BLaER1 treated with 17β-estradiol and CSF1 and Interleukin-3, amounts not matched to agents 10 nM and 100 nM (cell line): ENCODE data around the gene CDC42BPA.

Experiments used
- H3K27ac ChIP-seq, 11 experiments: shearing (Covaris generic); formaldehyde crosslinking; 2 replicates each; pipeline ENCODE4 v1.8.1; 2022
- H3K27me3 ChIP-seq, 11 experiments: shearing (Covaris generic); formaldehyde crosslinking; 2 replicates each; pipeline ENCODE4 v1.8.1; 2022
- H3K36me3 ChIP-seq, 11 experiments: shearing (Covaris generic); formaldehyde crosslinking; 2 replicates each; pipeline ENCODE4 v1.8.1; 2022
- H3K4me1 ChIP-seq, 10 experiments: shearing (Covaris generic); formaldehyde crosslinking; 2 replicates each; pipeline ENCODE4 v1.8.1; 2022
- H3K4me2 ChIP-seq, 11 experiments: shearing (Covaris generic); formaldehyde crosslinking; 2 replicates each; pipeline ENCODE4 v1.8.1; 2022
- H3K4me3 ChIP-seq, 10 experiments: shearing (Covaris generic); formaldehyde crosslinking; 2 replicates each; pipeline ENCODE4 v1.8.1; 2022
- H3K9ac ChIP-seq, 11 experiments: shearing (Covaris generic); formaldehyde crosslinking; 2 replicates each; pipeline ENCODE4 v1.8.1; 2022
- H3K9me3 ChIP-seq, 11 experiments: shearing (Covaris generic); formaldehyde crosslinking; replicated peaks in 1 of 11; 2 replicates each; pipeline ENCODE4 v1.8.1; 2022
- H4K20me1 ChIP-seq, 11 experiments: shearing (Covaris generic); formaldehyde crosslinking; 2 replicates each; pipeline ENCODE4 v1.8.1; 2022
- Cebpa-rat ChIP-seq, 11 experiments: shearing (Covaris generic); IDR thresholded peaks; 2 replicates each; pipeline ENCODE4 v1.8.1; 2022

The CDC42BPA gene

DNA sequence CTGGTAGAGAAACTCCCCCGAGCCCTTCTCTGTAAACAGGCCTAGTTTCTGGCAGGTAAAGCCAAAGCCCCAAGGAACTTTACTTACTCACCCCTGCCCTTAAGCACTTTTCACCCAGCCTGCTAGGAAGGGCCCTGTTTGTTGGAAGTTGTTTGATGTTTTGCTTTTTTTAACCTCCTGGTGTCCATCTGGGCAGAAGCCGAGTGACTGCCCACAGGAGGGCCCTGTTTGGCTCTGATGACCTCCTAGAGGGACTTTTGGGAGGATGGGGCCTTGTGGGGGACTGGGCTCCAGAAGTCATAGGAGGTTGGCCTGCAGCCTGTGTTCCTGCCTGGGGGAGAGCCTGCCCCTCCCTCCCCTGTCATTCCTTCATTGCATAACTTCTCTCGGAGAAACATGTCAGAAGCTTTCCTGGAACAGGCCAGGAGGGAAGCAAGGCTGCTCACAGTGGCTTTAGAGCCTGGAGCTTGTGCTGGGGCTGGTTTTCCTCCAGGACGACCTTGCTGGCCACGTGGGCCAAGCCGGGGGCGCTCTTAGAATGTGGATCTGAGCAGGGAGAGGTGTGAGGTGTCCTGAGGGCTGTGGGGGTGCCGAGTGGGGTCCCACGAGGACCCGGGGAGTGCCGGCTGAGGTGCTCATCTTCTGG is 344.3 kb downstream of the CDC42BPA start:
- Histone ChIP-seq H3K9ac (no peak overlapping the region; a peak in 1 of 22 replicates), H4K20me1 (peaks cover 0 to 32% (median 5%) of the 10 kb centered on the region in 11 experiments; a peak in 8 of 22 replicates), H3K4me2 (peak overlapping the region in 1 of 11 experiments; percentile 41; a peak in 1 of 22 replicates), H3K27ac (peak overlapping the region in 4 of 11 experiments; percentile 0 to 14 (median 6); a peak in 2 of 22 replicates), H3K36me3 (peaks cover 7 to 69% (median 28%) of the 10 kb centered on the region in 11 experiments; a peak in 20 of 22 replicates), H3K9me3 (peaks cover 17 to 30% (median 24%) of the 10 kb centered on the region in 11 experiments), H3K4me3 (no peak overlapping the region), H3K4me1 (peaks cover 0 to 27% (median 19%) of the 10 kb centered on the region in 10 experiments; a peak in 16 of 20 replicates), H3K27me3 (no peaks in the 10 kb centered on the region)
- no peak for TF ChIP-seq Cebpa-rat (IDR thresholded peaks at IDR 0.05)

DNA sequence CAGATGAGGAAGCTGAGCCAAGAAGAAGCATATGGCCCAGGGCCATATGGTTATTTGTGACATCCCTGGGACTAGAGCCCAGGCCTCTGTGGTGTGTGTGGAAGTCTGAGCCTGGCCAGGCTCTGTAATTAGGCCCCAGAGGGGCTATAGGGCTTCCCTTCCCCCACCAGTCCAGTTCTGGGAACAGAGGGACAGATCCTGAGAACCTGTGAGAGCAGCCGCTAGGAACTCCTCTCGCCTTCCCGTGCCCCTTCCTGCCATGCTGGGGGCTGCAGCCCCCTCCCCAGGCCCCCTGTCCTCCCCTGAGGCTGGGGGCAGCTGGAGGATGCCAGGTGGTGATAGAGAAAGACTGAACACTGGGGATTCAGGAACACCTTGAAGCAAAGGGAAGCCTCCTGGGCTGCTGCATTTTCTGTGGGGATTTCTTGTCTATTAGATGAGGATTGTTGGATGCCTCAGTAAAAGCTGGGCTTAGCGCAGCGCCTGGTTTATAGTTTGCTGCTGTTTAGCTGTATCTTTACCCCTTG is 344.9 kb downstream of the CDC42BPA start:
- H3K27ac ChIP-seq = peak overlapping the region in 3 of 11 experiments; percentile 0 to 34 (median 14); a peak in 1 of 22 replicates
- no peak for TF ChIP-seq Cebpa-rat (IDR thresholded peaks at IDR 0.05)

DNA sequence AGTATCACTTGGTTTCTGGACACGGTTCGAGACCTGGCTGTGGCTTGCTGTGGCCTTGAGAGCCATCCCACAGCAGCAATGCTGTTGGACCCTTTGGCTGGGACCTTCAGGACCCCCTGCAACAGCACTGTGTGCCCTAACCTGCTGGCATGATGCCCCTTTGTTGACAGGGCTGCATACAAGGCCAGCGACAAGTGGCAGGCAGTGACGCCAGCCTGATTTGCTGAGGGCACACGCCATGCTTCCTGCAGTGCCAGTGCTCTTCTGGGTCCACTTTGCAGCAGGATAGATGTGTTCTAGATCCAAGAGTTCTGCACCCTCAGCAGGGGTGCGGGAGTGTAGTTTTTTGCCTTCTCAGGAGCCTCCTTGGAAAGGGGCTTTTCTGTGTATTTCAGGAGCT is 345.4 kb downstream of the CDC42BPA start:
- Histone ChIP-seq H3K27ac (0 out of 22 replicates have a peak overlapping the region, but pooled peaks of 1 of the 11 experiments have one; percentile 34), H3K9me3 (peaks cover 17 to 40% (median 24%) of the 10 kb centered on the region in 11 experiments), H4K20me1 (peaks cover 0 to 32% (median 5%) of the 10 kb centered on the region in 11 experiments; a peak in 8 of 22 replicates)

More for the DNA sequence above, 344.9 kb downstream of the CDC42BPA start:
- peak overlapping the region in 5 of 11 experiments; percentile 15 to 41 (median 37); a peak in 6 of 22 replicates for H3K4me2 ChIP-seq
- peaks cover 0 to 27% (median 19%) of the 10 kb centered on the region in 10 experiments; a peak in 16 of 20 replicates for H3K4me1 ChIP-seq
- peak overlapping the region in 2 of 11 experiments; percentile 13 to 27; a peak in 2 of 22 replicates for H3K9ac ChIP-seq
- peaks cover 0 to 32% (median 5%) of the 10 kb centered on the region in 11 experiments; a peak in 8 of 22 replicates for H4K20me1 ChIP-seq
- H3K9me3 ChIP-seq = peaks cover 17 to 35% (median 24%) of the 10 kb centered on the region in 11 experiments
- no peak overlapping the region for H3K4me3 ChIP-seq
- H3K36me3 ChIP-seq = peaks cover 7 to 69% (median 31%) of the 10 kb centered on the region in 11 experiments; a peak in 20 of 22 replicates
- H3K27me3 ChIP-seq = no peaks in the 10 kb centered on the region

GRCh38 chr1:226971765-226972164 is 346.5 kb downstream of the CDC42BPA start:
- H4K20me1 ChIP-seq = peaks cover 0 to 32% (median 5%) of the 10 kb centered on the region in 11 experiments; a peak in 8 of 22 replicates
- H3K4me1 ChIP-seq = peaks cover 0 to 40% (median 27%) of the 10 kb centered on the region in 10 experiments; a peak in 16 of 20 replicates
- H3K4me2 ChIP-seq = peak overlapping the region in 7 of 11 experiments; percentile 11 to 51 (median 24); a peak in 8 of 22 replicates
- TF ChIP-seq Cebpa-rat (IDR thresholded peaks at IDR 0.05) = no peak
- no peak overlapping the region for H3K4me3 ChIP-seq
- no peaks in the 10 kb centered on the region for H3K27me3 ChIP-seq
- no peak overlapping the region for H3K27ac ChIP-seq
- no peak overlapping the region for H3K9ac ChIP-seq
- peaks cover 17 to 40% (median 24%) of the 10 kb centered on the region in 11 experiments for H3K9me3 ChIP-seq
- peaks cover 7 to 61% (median 37%) of the 10 kb centered on the region in 11 experiments; a peak in 20 of 22 replicates for H3K36me3 ChIP-seq

More for the DNA sequence above, 345.4 kb downstream of the CDC42BPA start:
- Histone ChIP-seq H3K4me2 (peak overlapping the region in 6 of 11 experiments; percentile 15 to 51 (median 39); a peak in 9 of 22 replicates), H3K27me3 (no peaks in the 10 kb centered on the region), H3K36me3 (peaks cover 7 to 69% (median 33%) of the 10 kb centered on the region in 11 experiments; a peak in 20 of 22 replicates), H3K4me1 (peaks cover 0 to 29% (median 20%) of the 10 kb centered on the region in 10 experiments; a peak in 16 of 20 replicates), H3K4me3 (no peak overlapping the region), H3K9ac (0 out of 22 replicates have a peak overlapping the region, but pooled peaks of 1 of the 11 experiments have one; percentile 27)
- no peak for TF ChIP-seq Cebpa-rat (IDR thresholded peaks at IDR 0.05)

DNA sequence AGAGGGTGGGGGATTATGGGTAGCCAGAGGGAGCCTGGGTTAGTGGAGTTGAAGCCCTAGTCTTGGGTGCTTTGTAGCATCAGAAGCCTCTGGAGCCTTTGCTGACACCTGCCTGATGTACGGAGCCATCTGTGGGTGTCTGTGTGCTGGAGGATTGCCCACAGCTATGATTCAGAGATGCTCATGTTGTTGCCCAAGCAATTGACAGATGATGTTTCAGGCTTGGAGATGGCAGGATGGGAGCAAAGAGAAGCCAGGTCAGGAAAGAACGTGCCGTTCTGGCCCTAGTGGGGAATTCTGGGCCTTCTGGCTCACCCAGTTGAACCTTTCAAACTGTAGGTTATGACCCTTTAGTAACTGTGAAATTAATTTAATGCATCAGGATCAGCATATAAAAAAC is 350.6 kb downstream of the CDC42BPA start:
- no peaks in the 10 kb centered on the region for H3K27me3 ChIP-seq
- peak overlapping the region in 4 of 11 experiments; percentile 77 to 88 (median 86); a peak in 3 of 22 replicates for H3K4me2 ChIP-seq
- peaks cover 7 to 55% (median 40%) of the 10 kb centered on the region in 11 experiments; a peak in 20 of 22 replicates for H3K36me3 ChIP-seq
- peaks cover 17 to 40% (median 24%) of the 10 kb centered on the region in 11 experiments for H3K9me3 ChIP-seq
- H3K4me1 ChIP-seq = peaks cover 30 to 65% (median 55%) of the 10 kb centered on the region in 10 experiments
- H3K9ac ChIP-seq = no peak overlapping the region
- H3K4me3 ChIP-seq = no peak overlapping the region
- H3K27ac ChIP-seq = no peak overlapping the region
- no peaks in the 10 kb centered on the region; a peak in 4 of 22 replicates for H4K20me1 ChIP-seq
- TF ChIP-seq Cebpa-rat (IDR thresholded peaks at IDR 0.05) = no peak

- H3K4me1 ChIP-seq = peaks cover 32 to 65% (median 55%) of the 10 kb centered on the region in 10 experiments
- peaks cover 13 to 37% (median 20%) of the 10 kb centered on the region in 11 experiments for H3K9me3 ChIP-seq
- no peak for TF ChIP-seq Cebpa-rat (IDR thresholded peaks at IDR 0.05)
- H4K20me1 ChIP-seq = no peaks in the 10 kb centered on the region; a peak in 5 of 22 replicates
- no peaks in the 10 kb centered on the region for H3K27me3 ChIP-seq
- no peak overlapping the region for H3K9ac ChIP-seq
- peak overlapping the region in 7 of 11 experiments; percentile 77 to 93 (median 87); a peak in 12 of 22 replicates for H3K4me2 ChIP-seq
- peak overlapping the region in 2 of 11 experiments; percentile 85 to 88; a peak in 1 of 22 replicates for H3K27ac ChIP-seq
- H3K36me3 ChIP-seq = peaks cover 7 to 51% (median 36%) of the 10 kb centered on the region in 11 experiments; a peak in 20 of 22 replicates
- H3K4me3 ChIP-seq = no peak overlapping the region
Observed at GRCh38 chr1:226966683-226967082, 351.6 kb downstream of the CDC42BPA start.

DNA sequence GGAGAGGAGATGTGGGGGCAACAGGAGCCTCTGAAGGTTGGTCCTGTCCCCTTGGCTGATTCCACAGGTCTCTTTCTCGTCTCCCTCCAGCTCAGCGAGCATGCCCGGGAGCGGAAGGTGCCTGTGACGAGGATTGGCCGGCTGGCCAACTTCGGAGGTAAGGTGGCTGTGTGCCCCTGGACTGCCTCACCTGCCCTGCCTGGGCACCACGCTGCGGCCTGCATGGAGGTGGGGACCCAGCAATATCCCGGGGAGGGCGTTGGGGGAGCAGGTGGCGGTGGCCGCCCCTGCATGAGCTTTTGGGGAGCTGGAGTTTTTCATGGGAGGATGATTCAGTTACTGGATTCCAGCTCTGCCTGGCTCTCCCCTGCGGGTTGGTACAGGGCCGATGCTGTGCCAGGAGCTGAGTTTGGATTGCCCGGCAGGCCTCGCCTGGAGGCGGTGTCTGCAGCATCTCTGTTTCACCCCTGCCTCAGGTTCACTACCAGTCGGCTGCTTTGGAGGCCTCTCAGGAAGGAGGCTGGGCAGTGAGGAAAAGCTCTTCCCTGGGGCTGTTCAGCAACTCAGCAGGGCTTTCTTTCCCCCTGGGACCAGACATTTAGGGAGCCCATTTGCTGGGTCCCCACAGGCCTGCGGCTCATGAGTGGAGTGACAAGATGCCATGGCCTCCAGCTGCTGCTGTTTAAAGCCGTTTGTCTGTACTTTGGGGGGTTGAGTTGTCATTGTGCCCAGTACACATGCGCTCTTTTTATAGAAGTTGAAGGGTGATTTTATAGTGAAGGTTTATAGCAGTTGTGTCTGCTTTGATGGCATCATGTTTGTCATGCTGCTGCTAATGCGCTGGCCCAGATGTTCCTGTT is 352.5 kb downstream of the CDC42BPA start:
- Histone ChIP-seq H3K4me3 (no peak overlapping the region), H3K9me3 (peaks cover 4 to 34% (median 15%) of the 10 kb centered on the region in 11 experiments; a peak in 19 of 22 replicates), H3K27ac (peak overlapping the region in 8 of 11 experiments; percentile 69 to 88 (median 81); a peak in 17 of 22 replicates), H4K20me1 (no peaks in the 10 kb centered on the region; a peak in 5 of 22 replicates), H3K36me3 (peaks cover 7 to 51% (median 33%) of the 10 kb centered on the region in 11 experiments; a peak in 20 of 22 replicates), H3K4me1 (peaks cover 32 to 73% (median 62%) of the 10 kb centered on the region in 10 experiments), H3K4me2 (peak overlapping the region in 10 of 11 experiments; percentile 67 to 93 (median 86); a peak in 19 of 22 replicates), H3K9ac (peak overlapping the region in 6 of 11 experiments; percentile 68 to 76 (median 71); a peak in 10 of 22 replicates), H3K27me3 (no peaks in the 10 kb centered on the region)
- no peak for TF ChIP-seq Cebpa-rat (IDR thresholded peaks at IDR 0.05)
